Sciatic nerve (tissue), 2 donors: ENCODE data around the gene STAT4. TPM values are rescaled to one million over a fixed set of nuclear protein-coding genes. Genes with fewer than 3 reads are reported as not detected.

Experiments
- ATAC-seq: fragments of 200-7000 bp; cut with Tn5 transposase; one replicate; pipeline ENCODE4 v1.9.1; 2020; ENCODE audit warnings: mild to moderate bottlenecking, moderate library complexity
- DNase-seq: peaks from one replicate; pipeline ENCODE4 v3.0.0-alpha.2; 2020; ENCODE audit warnings: low spot score
- intact Hi-C: fragments of 100-400 bp; cut with DNase I; formaldehyde crosslinking; loops from one replicate; pipeline ENCODE4 v1.14.2; 2022
- total RNA-seq: library from RNA; stranded (reverse); fragmentation: NEBNext Ultra II Directional; extraction: Animal tissue kit (Norgen Biotek cat#: 25700); gene quantifications from one replicate; pipeline ENCODE4 v1.2.1, GENCODE V29; 2021
- donor health status: DM: no; HTN: no; CAD: no.
- donor health status: DM: no; HTN: no; CAD: no.

Gene STAT4
- total RNA-seq, 1 donor from 2014 or later: 3.5 TPM

DNA sequence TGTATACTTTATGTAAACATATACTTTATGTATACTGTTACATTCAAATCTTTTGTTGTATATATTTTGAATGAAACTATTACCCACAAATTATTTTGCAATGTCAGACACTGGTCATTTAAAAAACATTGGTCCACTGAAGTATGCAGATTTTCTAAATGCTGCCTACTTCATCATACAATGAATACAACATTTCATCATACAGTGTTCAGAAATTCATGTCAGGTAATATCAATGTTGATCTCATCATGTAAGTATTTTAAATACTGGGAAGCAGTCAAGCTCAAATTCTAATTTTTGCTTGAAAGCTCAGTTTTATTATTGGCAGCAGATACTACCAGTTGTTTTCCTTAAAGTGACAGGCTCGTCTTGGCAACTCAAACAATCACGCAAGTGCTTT lies 2.9 kb upstream of the STAT4 start:
- DNase-seq (no peak), ATAC-seq (no peak)
- intact Hi-C loops: no loop called here

DNA sequence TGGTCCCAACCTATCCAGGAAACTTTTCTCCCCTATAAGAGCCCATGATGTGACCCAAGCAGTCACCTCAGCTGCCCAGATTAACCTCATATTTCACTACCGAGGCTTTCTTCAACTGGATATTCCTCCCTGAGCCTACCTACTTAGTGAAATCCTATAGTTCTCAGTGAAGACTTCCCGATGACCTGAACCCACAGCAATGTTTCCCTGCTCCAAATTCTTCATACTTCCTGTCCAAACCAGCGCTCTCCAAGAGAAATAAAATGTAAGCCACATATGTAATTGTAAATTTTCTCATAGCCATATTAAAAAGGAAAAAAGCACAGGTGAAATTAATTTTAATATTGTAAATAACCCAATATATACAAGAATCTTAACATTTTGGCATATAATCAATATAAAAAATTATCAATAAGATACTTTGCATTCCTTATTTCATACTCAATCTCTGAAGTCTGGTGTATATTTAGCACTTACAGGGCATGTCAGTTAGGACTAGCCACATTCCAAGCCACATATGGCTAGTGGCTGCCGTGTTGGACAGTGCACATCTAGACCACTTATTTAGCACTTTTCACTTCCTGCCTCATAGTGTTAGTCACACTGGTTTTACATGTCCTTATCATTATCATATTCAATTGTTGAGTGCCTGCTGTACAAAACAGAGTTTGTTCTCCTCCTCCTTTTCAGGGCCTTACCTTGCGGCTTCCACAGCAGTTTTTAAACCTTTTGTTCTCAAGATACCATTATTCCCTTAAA lies 1.9 kb upstream of the STAT4 start:
- no peak for DNase-seq
- intact Hi-C loops: no loop called here
- ATAC-seq: no peak

DNA sequence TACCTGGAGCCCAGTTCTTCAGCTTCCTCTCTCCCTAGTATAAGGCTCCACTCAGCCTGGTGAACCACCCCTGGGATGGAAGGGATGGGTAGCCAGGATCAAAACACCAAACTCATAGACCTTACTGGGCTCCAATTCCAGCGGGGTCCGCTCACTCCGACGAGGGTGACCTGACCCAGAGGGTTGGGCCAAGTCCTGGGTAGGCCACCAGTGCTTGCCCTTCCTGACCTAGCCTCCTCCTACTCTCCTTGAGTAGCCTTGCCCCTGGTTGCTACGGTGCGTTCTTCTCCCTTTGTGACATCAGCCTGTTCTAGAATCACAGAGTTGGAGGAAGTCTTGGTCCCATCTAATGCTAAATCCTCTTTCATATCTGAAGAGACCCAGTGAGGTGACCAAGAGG lies 537 bp upstream of the STAT4 start:
- DNase-seq (no peak), ATAC-seq (peak; percentile 29)
- intact Hi-C loops: no loop called here

DNA sequence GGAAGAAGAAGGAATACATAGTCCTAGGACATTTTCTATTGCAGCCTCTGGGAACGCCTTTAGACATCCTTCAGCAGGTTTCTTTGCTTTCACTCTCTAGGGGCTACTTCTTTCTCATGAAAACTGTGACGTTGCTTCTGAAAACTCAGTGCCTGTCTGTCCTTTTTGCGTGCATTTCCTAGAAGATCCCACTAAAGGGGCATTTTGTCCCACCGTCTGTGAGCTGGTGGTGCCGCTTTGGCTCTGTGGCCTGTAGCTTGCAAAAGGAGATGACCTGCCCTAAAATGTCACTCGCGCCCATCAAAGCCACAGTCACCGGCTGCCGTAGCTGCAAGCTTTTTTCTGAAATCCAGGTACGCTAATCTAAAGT lies 579 bp downstream of the STAT4 start:
- DNase-seq (no peak), ATAC-seq (no peak)
- intact Hi-C loops: no loop called here

DNA sequence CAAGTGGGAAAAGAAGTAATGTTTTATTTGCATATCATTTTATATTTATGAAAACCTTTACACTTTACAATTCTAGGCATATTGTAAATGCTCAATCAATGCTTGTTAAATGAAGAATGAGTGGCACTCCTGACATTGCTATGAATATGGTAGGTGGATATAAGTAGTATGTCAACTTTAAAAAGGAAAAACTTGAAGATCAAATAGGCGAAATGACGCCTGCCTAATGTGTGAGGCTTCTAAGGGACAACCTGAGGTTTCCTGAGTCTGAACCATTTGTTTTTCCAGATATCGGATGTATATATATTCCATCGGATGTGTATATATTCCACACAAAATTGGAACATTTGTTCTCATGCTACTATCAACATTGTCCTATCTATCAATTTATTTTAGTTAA lies 1.4 kb downstream of the STAT4 start:
- DNase-seq (no peak), ATAC-seq (no peak)
- intact Hi-C loops: no loop called here

DNA sequence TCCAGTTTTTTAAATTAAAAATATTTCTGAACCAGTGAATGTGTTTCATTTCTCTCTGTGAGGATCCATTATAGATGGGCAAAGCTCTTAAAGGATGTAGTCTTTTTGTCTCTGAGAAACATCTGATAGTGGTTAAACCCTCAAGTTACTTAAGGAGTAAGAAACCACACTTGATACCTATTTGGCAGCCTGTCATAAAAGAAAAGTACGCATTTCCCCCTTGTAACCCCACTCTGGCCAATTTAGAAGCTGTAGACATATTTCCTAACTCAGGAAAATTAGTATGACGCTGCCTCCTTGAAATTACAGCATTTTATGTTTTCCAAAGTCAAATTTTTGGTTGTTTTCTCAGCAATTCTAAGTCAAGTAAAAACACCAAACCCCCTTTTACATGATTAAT lies 2.0 kb downstream of the STAT4 start:
- DNase-seq (no peak), ATAC-seq (no peak)
- intact Hi-C loops: no loop called here

DNA sequence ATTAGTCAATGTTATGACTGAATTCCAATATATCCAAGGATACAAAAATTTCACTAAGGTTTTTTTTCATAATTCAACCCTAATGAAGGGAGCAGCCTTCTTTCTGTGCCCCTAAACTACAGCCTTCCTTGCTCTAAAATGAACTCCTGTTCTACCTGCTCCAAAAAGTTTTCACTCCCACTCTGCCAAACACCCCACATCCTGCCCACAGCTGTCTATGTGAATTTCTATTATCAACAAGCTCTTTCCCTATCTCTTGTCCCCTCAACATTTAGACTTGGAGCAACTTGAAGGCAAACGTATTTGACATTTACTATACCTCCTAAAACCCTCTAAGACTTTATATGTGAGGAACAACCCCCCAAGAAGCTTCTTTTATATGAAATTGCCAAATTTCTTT lies 2.5 kb downstream of the STAT4 start:
- intact Hi-C loops: no loop called here
- no peak for DNase-seq
- no peak for ATAC-seq

DNA sequence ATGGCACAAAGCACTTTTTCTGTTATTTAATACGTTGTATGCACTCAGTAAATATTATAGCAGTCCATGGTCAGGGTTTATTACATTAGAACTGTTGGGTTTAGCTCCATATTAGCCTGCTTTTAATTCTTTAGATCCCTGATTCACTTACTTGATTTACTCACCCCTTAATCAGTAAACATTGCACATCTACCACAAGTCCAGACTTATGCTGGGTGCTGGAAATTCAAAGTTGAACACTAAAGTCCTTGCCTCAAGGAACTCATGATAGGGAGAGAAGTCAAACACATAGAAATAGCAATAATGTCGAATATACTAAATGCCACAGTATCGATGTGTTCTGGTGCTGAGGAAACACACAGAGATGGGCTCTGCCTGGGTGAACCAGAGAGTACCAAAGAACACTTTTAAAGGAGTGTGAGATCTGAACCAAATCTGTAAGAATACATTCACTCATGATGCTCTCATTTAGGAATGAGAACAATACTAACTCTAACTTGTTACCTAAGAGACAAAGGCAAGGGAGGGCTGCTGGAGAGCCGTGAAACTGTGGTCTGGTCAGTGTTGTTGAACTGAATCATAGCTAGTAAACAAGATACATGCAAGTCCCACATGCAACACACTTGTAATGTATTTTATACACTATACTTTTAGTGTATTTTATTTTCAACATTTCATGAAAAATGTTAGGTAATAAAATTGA lies 4.9 kb downstream of the STAT4 start:
- DNase-seq (no peak), ATAC-seq (no peak)
- intact Hi-C loops: no loop called here

DNA sequence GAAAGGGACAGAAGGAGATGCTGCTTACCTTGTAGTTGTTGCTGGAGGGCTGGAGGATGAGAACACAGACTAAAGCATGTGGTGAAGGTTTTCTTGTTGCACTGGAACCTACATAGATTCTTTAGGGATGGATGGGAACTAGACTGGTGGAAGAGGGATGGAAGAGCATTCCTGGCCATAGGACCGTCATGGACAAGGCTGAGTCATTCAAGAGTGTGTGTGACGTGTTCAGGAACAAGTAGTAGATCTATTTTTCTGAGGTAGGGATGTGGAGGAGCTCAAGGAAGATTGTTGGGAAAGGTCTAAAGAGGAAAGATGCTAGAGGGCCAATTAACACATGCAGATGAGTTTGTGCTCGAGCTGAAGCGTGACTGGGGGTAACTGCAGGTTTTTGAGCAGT lies 6.6 kb downstream of the STAT4 start:
- no peak for DNase-seq
- intact Hi-C loops: no loop called here
- no peak for ATAC-seq

DNA sequence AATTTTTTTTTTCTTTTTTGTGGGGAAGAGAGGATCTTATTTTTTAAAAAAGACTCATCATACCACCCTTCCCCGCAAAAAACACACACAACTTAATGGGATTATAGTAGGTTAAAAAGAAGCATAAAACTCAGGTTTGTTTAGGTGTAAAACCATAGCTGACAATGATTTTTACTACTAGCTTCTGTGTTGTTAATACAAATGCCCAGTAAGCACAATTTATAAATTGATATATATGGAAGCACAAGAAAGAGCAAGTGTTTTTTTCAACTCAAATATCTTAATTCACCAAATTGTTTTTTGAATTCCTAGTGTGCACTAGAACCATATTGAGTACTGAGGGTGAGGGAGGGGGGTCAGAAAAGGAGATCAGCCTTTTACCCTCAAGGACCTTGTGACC lies 7.0 kb downstream of the STAT4 start:
- DNase-seq (no peak), ATAC-seq (no peak)
- intact Hi-C loops: no loop called here

DNA sequence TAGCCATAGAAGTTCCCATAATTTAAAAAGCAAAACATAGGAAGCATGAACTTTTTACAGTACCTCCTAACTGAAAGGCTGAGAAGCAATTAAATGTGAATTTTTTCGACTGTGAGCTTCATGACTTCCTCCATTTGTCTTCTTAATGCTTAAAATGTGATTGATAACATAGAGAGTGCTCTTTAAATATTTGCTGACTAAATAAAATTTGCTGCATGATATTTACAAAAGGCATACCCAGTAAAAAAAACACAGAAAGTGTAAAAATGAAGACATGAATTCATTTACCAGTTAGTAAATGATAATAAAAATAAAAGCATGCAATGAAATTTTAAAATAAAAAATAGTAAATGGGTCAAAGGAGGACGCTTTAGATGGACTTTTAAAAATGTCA lies 21.9 kb downstream of the STAT4 start:
- no peak for ATAC-seq
- intact Hi-C loops: no loop called here

DNA sequence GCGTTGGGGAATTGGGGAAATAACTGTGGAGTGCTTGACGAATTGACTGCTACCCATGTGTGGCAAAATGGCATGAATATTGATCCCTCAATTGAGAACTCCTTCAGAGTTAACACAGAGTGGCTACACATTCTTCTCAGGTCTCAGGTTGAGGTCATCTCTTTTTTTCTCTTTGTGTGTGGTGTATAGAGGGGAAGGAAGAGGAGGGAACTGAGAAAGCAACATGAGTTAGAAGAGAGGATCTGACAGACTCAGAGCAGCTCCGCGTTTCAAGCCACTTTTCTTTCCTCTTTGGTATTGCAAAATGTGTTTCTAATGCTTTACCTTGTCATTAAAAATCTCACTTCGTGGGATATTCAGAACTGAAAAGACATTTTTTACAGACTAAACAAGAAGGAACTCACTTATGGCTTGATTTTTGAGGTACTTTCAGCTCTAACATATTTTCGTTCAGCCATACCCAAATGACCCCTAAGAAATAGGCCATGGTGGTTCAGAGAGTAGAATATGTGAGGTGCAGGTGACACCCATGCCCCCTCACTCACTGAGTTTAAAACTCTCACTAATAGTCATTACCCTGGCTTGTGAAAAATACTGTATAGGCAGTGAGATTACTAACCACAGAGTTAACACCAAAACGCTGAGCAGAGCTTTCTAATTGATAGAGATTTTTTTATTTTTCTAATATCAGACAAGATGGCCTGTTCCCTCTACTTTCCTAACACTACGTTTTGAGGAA lies 22.5 kb downstream of the STAT4 start:
- intact Hi-C loops: no loop called here
- ATAC-seq: no peak
- DNase-seq: no peak

More for the DNA sequence above, 21.9 kb downstream of the STAT4 start:
- DNase-seq: no peak

DNA sequence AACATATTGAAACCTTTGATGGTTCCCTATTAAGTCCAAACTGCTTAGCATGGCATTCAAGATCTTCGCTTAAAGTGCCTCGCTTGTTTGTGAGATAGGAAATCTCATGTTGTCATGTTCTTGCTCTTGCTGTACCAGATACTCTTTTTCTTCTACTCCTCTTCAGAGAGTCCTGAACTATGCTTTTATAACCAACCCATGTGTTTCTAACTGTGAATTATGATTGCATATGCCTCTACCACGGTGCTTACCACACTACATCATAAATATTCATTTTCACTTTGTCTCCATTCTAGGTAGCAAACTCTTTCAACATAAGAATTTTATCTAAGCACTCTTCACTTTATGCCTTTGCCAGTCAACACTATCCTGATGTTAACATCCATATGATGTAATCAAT lies 23.6 kb downstream of the STAT4 start:
- ATAC-seq (no peak), DNase-seq (no peak)
- intact Hi-C loops: no loop called here

DNA sequence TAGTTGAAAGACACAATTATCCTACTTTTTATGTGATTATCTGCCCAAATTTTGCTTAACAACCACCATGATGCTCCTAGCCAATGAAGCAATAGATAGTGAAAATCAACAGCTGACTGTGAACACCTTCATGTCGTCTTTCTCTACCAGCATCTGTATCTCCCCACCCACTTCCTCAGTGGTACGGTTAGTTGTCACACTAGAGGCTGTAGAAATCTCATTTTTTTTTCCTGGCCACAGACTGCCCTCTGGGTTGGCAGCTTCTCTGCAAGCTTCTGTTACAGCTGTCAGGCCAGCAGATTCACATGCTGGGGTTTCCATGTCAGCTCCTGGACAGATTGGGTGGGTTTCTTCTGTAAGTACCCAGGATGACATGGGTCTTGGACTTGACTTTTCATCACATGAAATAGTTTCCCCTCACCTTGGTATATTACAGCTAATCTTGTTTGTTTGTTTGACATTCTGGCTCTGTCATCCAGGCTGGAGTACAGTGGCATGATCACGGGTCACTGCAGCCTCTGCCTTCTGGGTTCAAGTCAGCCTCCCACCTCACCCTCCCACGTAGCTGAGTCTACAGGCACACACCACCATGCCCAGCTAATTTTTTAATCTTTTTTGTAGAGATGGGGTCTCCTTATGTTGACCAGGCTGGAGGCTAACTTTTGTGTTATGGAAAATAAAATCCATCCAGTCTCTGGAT lies 24.3 kb downstream of the STAT4 start:
- ATAC-seq: no peak
- intact Hi-C loops: no loop called here
- no peak for DNase-seq

DNA sequence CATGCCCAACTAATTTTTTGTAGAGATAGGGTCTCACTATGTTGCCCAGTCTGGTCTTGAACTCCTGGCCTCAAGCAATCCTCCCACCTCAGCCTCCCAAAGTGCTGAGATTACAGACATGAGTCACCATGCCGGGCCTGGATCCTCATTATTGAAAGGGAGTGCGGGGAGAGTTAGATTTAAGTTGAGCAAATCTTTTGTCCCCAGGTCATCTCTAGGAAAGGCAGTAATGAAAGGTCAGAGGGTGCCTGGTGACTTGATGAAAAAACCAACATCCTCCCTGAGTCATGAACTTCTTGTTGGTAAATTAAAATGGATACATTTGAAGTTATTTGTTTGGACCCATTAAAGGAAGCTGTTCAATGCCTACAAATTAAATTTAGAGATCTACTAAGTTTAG lies 25.1 kb downstream of the STAT4 start:
- intact Hi-C loops: no loop called here
- no peak for ATAC-seq
- DNase-seq: no peak

DNA sequence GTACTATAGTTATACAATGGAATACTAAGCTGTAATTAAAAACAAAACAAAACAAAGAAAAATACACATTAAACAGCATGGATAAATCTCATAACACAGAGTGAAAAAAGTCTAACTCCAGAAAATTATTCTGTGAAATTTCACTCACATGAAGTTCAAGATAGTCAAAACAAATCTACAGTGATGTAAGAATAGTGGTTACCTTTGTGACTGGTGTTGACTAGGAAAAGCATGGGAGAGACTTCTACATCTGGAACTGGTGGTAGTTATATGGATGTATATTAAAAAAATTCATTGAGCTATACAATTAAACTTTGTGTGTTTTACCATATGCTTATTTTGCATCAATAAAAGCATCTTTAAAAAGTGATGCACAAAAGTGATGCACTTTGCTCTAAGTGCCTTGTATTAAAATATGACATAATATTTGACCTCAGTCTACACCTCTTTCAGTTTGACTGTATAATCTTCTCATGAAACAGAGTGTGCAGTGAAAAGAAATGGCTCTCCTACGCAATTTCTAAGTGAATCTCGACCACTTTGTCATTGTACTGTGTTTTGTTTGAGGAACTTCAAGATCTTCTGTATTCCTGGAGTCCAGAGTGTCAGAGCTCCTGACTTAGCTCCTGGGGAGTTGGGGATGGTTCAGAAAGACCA lies 28.0 kb downstream of the STAT4 start:
- intact Hi-C loops: no loop called here
- no peak for DNase-seq
- ATAC-seq: no peak

DNA sequence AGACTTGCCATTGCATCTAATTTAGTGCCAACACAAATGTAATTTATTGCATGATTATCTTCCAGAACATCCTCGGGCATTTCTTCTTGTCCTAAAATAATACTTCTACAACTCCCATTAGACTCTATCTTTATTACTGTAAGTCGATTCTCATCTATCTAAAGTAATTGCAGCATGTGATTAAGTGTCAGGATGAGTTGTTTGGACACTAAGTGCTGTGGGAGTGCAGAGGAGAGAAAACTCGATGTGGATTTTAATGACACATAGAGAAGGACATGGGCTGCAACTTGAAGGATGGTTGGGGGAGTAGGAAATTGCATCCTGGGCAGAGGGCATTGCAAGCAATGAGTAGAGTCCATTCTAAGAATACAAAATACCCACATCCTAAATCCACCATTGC lies 33.5 kb downstream of the STAT4 start:
- intact Hi-C loops: no loop called here
- DNase-seq (no peak), ATAC-seq (no peak)

DNA sequence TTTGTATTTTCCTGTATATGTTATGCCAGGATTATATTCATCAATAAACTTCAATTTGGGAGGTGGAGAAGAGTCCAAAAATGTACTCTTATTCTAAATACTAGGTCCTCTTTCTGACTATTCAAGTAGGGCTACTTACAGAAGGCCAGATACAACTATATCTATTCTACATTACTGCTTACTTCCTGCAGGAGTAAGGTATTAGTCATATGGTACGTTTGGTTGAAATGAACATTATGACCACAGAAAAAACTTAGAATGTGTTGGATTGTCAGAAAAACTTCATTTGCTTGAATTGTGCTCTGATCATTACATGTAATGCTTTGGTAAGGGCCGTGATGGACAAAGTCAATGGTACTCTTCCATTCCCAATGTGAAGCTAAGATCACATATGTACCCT lies 35.0 kb downstream of the STAT4 start:
- DNase-seq: no peak
- intact Hi-C loops: no loop called here
- no peak for ATAC-seq

DNA sequence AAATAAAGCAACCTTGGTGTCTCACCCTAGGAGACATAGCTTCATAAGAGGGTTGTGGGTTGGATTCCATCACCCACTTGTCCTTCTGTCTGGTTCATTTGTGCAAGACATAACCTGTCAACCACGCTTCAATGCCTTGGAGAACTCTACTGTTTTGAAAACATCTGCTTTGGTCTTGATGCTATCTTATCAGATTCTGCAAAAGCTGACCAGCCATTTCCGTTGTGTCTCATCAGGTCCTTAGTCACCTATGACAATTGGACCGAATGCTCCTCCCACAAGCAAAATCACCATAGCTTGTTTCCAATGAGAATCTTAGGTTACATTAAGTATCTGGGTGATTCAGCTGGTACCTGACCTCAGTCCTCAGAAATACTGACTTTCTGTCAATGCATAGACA lies 35.4 kb downstream of the STAT4 start:
- ATAC-seq (no peak), DNase-seq (no peak)
- intact Hi-C loops: no loop called here
